Measurements from ENCODE around the gene SEMA4F. TPM values are rescaled to one million over a fixed set of nuclear protein-coding genes. Genes with fewer than 3 reads are reported as not detected.

Gene SEMA4F
- total and polyA plus RNA-seq, 3 donors from 2014 or later: 9.1 to 14.3 (median 13.3) TPM

DNA sequence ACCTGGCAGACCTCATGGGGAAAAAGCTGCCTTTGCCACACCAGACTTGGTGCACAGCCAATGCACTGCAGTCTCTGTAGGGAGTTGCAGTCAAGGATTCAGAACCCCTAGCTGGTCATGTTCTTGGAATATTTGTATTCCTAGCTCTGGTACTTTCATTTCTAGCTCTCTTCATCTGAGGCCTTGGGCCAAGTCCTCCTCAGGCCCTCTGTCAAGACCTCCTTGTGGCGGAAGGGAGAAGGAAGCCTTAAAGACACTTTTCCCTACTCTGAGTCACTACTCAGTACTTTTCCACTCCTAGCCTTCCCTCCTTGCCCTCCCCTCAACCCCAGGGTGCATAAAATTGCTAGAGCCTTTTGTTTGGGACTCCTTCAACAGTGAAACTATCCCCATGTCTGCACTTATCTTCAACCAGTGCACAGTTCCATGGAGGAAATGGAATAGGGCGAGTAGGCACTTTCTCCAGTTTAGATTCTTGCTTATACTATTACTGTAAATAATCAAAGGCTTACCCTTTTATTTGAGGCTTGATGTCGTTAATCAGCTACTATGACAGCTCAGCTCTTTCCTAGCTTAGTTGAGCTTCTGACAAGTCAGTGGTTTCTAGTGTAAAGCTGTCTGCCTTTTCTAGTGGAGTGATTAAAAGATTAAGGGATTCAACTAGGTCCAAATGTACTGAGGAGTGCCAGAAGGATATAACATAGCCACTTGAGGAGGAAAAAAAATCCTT lies 21.7 kb upstream of the SEMA4F start:
- H3K27me3 ChIP-seq: no peaks in the 10 kb centered on the region
- no peak overlapping the region for H3K27ac ChIP-seq
- H3K9me3 ChIP-seq: no peaks in the 10 kb centered on the region
- no peak overlapping the region for H3K4me3 ChIP-seq
- no peaks in the 10 kb centered on the region for H3K4me1 ChIP-seq
- no peaks in the 10 kb centered on the region for H3K36me3 ChIP-seq (ENCODE audit: low read depth, missing control alignments)
- DNase-seq: no peak
- TF ChIP-seq, protein P1, sequence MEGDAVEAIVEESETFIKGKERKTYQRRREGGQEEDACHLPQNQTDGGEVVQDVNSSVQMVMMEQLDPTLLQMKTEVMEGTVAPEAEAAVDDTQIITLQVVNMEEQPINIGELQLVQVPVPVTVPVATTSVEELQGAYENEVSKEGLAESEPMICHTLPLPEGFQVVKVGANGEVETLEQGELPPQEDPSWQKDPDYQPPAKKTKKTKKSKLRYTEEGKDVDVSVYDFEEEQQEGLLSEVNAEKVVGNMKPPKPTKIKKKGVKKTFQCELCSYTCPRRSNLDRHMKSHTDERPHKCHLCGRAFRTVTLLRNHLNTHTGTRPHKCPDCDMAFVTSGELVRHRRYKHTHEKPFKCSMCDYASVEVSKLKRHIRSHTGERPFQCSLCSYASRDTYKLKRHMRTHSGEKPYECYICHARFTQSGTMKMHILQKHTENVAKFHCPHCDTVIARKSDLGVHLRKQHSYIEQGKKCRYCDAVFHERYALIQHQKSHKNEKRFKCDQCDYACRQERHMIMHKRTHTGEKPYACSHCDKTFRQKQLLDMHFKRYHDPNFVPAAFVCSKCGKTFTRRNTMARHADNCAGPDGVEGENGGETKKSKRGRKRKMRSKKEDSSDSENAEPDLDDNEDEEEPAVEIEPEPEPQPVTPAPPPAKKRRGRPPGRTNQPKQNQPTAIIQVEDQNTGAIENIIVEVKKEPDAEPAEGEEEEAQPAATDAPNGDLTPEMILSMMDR (IDR thresholded peaks at IDR 0.05): no peak
- TF ChIP-seq POLR2A (IDR thresholded peaks at IDR 0.05): no peak
- WGBS, 2 donors: 75 to 90% methylated on average over 3 of the region's 3 CpGs
- intact Hi-C loops (cut with DNase I; ENCODE audit: low total_unique reads): no loop called here

DNA sequence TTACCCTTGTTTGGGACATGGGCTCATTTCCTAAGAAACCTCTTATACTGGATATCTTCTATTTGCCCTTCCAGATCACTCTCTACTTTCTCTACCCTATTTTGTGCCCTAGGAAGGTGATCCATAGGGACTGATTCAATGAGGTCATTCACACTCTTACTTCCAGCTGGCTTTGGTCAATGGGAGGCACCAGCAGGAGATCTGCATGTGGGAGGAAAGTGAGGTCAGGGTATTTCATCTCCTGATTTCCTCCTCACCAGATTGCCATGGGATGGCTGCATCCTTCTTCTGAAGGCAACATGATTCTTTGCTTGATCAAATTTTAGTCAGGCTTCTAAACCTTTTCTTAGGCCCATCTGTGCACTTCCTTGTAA lies 21.1 kb upstream of the SEMA4F start:
- no peaks in the 10 kb centered on the region for H3K4me1 ChIP-seq
- H3K27ac ChIP-seq: no peak overlapping the region
- no peaks in the 10 kb centered on the region for H3K27me3 ChIP-seq
- H3K9me3 ChIP-seq: no peaks in the 10 kb centered on the region
- TF ChIP-seq, protein P1 (IDR thresholded peaks at IDR 0.05): no peak
- TF ChIP-seq POLR2A (IDR thresholded peaks at IDR 0.05): no peak
- intact Hi-C loops (cut with DNase I; ENCODE audit: low total_unique reads): no loop called here
- no peak overlapping the region for H3K4me3 ChIP-seq
- no peak for DNase-seq
- no peaks in the 10 kb centered on the region for H3K36me3 ChIP-seq (ENCODE audit: low read depth, missing control alignments)

DNA sequence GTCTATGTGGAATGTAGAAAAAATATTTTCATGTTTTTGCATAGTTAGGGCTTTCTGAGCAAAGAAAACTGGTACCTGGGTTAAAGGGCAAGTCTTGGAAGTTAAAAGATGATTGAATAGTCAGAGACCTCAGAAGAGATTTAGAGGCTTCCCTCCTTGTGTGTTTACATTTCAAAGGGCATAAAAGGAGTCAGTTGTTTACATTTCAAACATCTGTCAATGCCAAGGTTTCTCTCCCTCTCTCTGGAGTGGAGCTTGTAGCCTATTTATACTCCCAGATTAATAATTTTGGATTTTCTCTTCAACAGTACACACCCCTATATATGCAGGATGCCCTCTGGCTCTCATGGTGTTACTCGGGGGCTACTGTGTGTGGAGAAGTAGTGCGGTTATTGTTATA lies 14.5 kb upstream of the SEMA4F start:
- 84% methylated on average over 2 of the region's 2 CpGs for WGBS, 2 donors
- TF ChIP-seq, protein P1 (IDR thresholded peaks at IDR 0.05): no peak
- DNase-seq: no peak
- H3K9me3 ChIP-seq: no peaks in the 10 kb centered on the region
- no peaks in the 10 kb centered on the region for H3K4me1 ChIP-seq
- no peaks in the 10 kb centered on the region for H3K36me3 ChIP-seq (ENCODE audit: low read depth, missing control alignments)
- no peak overlapping the region for H3K4me3 ChIP-seq
- intact Hi-C loops (cut with DNase I; ENCODE audit: low total_unique reads): no loop called here
- no peaks in the 10 kb centered on the region for H3K27me3 ChIP-seq
- H3K27ac ChIP-seq: no peak overlapping the region

DNA sequence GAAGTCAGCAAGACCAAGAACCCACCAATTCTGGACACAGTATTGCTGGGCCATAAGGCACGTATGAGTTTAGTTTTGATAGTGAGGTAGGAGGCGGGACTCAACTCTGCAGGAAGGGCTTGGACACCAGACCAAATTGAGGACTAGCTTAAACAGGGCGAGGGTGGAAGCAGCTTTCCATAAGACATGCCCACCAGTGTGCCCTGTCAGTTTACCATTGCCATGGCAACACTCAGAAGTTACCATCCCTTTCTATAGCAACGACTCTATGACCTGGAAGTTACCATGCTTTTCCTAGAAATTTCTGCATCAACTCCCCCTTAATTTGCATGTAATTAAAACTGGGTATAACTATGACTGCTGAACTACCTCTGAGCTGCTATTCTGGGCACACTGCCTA lies 8.7 kb upstream of the SEMA4F start:
- no peaks in the 10 kb centered on the region for H3K4me1 ChIP-seq
- no peak for DNase-seq
- no peak overlapping the region for H3K4me3 ChIP-seq
- WGBS, 2 donors: 87 to 92% methylated on average over 4 of the region's 4 CpGs
- TF ChIP-seq, protein P1 (IDR thresholded peaks at IDR 0.05): no peak
- no peak for TF ChIP-seq POLR2A (IDR thresholded peaks at IDR 0.05)
- intact Hi-C loops (cut with DNase I; ENCODE audit: low total_unique reads): no loop called here
- H3K27ac ChIP-seq: no peak overlapping the region
- H3K27me3 ChIP-seq: no peaks in the 10 kb centered on the region
- H3K36me3 ChIP-seq (ENCODE audit: low read depth, missing control alignments): no peaks in the 10 kb centered on the region
- no peaks in the 10 kb centered on the region for H3K9me3 ChIP-seq

DNA sequence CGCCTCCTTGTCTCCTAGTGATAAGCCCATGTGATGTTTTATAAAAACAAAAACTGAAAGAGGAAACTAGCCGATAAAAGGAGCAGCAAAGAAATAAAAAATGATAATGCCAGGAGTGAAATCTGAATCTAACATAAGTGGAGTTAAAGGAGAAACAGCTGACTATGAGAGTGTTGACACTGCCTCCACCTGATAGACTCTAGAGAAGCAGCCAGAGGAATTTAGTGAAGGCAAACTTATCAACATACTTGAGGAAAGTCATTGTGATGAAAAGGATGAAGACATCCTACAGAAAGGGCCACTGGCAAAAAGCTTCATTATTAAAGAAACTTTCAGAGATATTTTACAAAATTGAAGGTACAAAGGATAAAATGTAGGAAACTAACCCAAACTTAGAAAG lies 7.8 kb upstream of the SEMA4F start:
- Histone ChIP-seq H3K4me3 (no peak overlapping the region), H3K36me3 (ENCODE audit: low read depth, missing control alignments) (no peaks in the 10 kb centered on the region), H3K27ac (no peak overlapping the region), H3K4me1 (no peaks in the 10 kb centered on the region), H3K9me3 (no peaks in the 10 kb centered on the region), H3K27me3 (no peaks in the 10 kb centered on the region)
- TF ChIP-seq, protein P1 (IDR thresholded peaks at IDR 0.05): no peak
- no peak for TF ChIP-seq POLR2A (IDR thresholded peaks at IDR 0.05)
- 75 to 86% methylated on average over 2 of the region's 2 CpGs for WGBS, 2 donors
- no peak for DNase-seq
- intact Hi-C loops (cut with DNase I; ENCODE audit: low total_unique reads): no loop called here
